GM18517 (cell line): ENCODE data around the gene SERINC4.
A peak's percentile ranks its signal among the peaks of the same experiment; 100 is the strongest.
"Not testable (repeated sequence)": the region's sequence is repeated elsewhere in the genome, so short reads cannot be mapped to it uniquely, and the experiment has no call there.

Source experiments
- ATAC-seq: cut with Tn5 transposase; IDR thresholded peaks from one replicate; pipeline ENCODE4 v1.9.1; 2021; ENCODE audit warnings: mild to moderate bottlenecking, moderate library complexity; ENCODE audit not compliant: unreplicated experiment

SERINC4 gene

DNA sequence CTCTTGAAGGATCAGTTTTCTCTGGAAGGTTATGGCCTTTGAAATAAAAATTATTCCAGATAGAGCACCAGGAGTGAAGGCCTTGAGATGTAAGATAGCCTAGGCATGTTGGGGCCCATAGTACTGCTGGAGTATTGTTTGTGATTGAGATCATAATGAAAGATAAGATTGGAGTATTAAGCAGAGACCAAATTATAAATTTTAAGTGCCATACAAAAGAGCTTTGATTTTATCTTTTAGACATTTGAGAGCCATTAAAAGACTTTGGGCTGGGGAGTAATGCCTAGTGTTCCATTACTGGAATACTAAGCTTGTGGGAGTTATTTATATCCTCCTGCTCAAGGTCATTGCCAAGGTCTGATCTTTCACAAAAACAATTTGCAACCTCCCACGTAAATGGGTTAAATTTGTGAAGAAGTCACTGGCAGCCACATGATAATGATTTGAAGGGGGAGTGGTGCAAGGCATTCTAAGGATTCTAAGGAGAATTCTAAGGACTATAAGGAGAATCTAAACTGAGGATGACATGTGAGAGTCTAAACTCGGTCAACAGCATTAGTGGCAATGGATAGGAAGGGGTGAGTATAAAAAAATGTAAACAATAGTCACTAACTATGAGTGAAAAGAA lies 36.1 kb downstream of the SERINC4 start:
- no peak for ATAC-seq

DNA sequence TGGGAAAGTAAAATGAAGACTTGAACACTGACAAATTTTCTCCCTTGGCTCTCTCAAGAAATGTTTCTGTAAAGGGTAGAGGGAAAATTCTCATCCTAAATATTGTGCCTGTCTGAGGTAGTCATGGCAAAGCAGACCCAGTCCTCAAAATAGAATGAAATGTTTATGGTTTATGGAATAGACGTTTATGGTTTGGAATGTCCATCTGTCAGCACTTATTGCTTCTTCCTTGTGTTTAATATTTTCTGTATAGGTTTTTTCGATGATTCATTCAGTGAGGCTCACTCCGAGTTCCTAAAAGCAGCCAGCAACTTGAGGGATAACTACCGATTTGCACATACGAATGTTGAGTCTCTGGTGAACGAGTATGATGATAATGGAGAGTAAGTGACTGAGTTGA lies 37.2 kb downstream of the SERINC4 start:
- no peak for ATAC-seq

DNA sequence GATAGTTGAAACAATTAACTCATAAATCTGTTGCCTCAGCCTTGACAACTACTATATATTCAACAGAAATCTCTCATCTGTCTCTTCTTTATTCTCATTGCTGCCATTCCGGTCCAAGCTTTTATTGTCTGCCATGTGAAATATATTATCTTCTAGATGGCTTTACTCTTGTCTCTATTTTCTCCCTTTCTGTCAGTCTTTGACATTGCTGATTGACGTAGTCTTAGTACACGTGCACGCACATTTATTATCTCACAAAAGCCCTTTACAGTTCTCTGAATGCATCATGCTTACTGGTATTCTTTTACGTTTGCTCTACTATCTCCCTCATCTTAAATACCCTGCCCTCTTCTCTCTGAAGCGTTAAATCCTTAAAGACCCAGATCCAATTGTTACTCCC lies 48.1 kb downstream of the SERINC4 start:
- no peak for ATAC-seq

DNA sequence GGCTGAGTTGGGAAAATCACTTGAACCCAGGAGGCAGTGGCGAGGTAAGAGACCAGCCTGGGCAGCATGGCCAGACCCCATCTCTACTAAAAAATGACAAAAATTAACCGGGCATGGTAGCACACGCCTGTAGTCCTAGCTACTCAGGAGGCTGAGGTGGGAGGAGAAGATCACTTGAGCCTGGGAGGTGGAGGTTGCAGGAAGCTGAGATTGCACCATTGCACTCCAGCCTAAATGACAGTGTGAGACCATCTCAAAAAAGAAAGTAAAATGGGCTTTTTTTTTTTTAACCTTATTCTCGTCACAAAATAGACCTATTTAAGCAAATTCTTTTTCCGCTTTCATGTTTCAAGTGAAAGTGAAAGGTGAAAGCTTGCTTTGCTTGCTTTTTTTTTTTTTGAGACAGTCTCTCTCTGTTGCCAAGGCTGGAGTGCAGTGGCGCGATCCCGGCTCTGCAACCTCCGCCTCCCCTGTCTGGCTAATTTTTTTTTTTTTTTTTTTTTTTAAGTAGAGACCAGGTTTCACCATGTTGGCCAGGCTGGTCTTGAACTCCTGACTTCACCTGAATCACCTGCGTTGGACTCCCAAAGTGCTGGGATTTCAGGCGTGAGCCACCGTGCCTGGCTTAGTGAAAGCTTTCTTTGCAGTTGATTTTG lies 50.2 kb downstream of the SERINC4 start:
- peak; percentile 66 for ATAC-seq

DNA sequence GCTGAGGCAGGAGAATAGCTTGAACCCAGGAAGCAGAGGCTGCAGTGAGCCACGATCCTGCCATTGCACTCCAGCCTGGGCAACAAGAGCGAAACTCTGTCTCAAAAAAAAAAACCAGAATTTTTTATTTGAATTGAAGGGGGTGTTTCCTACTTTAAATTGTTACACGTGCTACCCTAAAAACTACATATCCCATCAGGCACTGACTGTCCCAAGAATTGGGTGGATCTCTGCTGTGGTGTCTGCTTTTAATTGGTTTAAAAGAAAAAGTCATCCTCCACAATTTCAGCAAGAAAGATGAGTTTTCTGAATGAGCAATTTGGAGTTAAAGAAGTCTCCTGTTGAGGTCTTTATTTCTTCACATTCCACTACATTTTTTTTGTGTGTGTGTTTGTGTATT lies 51.6 kb downstream of the SERINC4 start:
- ATAC-seq: no peak

DNA sequence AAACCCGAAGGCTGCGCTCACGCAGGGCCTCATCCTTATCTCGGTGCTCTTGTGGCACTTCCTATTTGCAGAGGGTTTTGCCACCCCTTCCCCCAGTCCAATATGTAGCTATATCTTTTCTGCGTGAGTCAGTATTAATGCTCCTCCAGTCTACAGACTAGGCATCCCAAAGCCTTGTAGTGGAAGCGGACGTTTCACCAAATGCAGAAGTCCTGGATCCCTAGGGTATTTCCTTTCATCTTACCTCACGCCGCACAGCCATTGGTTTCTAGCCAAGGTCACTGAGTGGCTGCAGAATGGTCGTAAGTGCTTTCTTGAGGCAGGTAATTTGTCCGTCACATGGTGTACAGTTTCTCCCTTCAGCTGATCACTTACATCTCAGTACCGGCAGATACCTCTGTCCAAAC lies 53.1 kb downstream of the SERINC4 start:
- not testable (repeated sequence) for ATAC-seq

DNA sequence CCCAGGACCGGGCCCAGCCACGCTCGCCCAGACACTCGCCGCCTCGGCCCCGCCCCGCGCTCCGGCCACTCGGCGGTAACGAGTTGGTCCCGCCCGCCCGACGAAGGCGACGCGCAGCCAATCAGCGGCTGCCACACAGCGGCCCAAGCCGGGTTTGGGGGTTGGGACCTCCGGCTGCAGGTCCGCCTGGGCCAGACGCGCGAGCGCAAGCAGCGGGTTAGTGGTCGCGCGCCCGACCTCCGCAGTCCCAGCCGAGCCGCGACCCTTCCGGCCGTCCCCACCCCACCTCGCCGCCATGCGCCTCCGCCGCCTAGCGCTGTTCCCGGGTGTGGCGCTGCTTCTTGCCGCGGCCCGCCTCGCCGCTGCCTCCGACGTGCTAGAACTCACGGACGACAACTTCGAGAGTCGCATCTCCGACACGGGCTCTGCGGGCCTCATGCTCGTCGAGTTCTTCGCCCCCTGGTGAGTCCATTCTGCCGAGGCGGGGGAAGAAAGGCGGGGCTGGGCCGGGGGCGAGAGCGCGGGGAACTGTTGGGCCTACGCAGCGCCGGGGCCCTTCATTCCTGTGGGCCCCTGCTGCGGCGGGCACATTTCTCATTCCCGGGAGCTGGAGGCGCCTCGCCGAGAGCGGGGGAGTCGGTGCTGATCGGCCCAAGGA lies 53.6 kb downstream of the SERINC4 start, which contains the start of gene PDIA3:
Gene PDIA3 (plus strand): TSS at position 194 of the 658 bp plus-strand sequence. CDS start 102 bp downstream, at position 296.
- peak; percentile 51 for ATAC-seq
